ENCODE data around the gene AGPAT4.

The AGPAT4 gene

DNA sequence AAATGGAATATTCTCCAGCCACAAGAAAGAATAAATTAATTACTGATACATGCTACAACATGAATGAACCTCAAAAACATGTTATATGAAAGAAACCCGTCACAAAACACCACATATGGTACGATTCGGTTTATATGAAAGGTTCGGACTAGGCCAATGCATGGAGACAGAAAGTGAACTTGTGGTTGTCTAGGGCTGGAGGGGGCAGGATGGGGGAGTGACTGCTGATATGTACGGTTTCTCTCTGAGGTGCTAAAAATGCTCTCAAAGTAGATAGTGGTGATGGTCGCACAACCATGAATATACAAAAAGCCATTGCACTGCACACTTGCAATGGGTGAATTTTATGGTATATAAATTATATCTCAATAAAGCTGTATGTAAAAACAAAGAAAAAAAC lies 18.3 kb downstream of the AGPAT4 start:
- TF ChIP-seq, protein P1, sequence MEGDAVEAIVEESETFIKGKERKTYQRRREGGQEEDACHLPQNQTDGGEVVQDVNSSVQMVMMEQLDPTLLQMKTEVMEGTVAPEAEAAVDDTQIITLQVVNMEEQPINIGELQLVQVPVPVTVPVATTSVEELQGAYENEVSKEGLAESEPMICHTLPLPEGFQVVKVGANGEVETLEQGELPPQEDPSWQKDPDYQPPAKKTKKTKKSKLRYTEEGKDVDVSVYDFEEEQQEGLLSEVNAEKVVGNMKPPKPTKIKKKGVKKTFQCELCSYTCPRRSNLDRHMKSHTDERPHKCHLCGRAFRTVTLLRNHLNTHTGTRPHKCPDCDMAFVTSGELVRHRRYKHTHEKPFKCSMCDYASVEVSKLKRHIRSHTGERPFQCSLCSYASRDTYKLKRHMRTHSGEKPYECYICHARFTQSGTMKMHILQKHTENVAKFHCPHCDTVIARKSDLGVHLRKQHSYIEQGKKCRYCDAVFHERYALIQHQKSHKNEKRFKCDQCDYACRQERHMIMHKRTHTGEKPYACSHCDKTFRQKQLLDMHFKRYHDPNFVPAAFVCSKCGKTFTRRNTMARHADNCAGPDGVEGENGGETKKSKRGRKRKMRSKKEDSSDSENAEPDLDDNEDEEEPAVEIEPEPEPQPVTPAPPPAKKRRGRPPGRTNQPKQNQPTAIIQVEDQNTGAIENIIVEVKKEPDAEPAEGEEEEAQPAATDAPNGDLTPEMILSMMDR (IDR thresholded peaks at IDR 0.05; ENCODE audit: insufficient read depth, low read depth, low read length, missing control alignments) = no peak
- no peak for DNase-seq (ENCODE audit: low read depth)
- no peak overlapping the region for H3K4me3 ChIP-seq (ENCODE audit: low read length)

DNA sequence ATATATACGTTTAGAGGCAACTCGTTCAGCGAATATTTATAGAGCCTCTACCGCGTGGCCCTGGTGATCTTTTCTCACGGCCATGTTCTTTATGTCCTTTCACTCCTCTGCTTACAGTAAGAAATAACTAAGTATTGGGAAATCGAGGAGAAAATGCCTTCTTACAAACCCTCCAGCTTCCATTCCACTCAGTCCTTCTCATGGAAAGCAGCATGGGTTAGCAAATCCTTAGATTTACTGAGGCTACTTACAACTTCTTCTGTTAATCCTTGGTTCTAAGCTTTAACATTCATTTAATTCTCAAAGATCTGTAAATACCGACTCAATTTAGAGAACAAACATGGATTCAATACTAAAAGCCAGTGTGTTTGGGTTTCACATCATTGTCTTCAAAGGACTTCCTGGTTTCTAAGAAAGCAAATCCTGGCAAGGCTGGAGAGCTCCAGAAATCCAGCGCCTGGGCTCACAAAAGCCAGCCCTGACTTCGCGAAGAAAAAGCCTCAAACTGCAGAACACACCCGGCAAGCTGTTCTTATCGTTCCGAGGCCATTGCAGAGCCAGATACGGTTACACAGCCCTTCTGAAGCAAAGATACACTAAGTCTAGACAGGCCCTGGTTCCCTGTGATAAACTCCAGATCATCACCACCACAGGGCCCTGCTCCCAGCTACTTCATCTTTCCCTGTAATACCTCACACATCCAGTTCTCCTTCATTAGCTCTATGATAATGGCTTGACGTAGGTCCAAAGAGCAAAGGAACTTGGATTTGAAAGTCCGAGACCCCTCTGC lies 19.2 kb downstream of the AGPAT4 start:
- no peak for DNase-seq (ENCODE audit: low read depth)
- no peak overlapping the region for H3K4me3 ChIP-seq (ENCODE audit: low read length)
- TF ChIP-seq, protein P1 (IDR thresholded peaks at IDR 0.05; ENCODE audit: insufficient read depth, low read depth, low read length, missing control alignments) = no peak

DNA sequence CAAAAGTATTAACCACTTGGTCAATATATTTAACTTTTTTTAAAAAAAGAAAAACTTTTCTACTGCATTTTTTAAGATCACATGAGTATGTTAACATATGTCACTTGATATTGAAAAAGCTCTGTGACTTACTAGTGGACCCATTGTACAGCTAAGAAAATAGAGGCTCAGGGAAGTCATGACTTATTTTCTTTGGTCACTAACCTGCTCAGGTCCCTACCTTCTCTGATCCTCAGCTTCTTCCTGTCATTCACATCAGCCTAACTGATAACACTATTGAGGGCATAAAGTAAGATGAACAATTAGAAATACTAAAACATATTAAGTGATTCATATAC lies 19.8 kb downstream of the AGPAT4 start:
- DNase-seq (ENCODE audit: low read depth) = no peak
- TF ChIP-seq, protein P1 (IDR thresholded peaks at IDR 0.05; ENCODE audit: insufficient read depth, low read depth, low read length, missing control alignments) = no peak

DNA sequence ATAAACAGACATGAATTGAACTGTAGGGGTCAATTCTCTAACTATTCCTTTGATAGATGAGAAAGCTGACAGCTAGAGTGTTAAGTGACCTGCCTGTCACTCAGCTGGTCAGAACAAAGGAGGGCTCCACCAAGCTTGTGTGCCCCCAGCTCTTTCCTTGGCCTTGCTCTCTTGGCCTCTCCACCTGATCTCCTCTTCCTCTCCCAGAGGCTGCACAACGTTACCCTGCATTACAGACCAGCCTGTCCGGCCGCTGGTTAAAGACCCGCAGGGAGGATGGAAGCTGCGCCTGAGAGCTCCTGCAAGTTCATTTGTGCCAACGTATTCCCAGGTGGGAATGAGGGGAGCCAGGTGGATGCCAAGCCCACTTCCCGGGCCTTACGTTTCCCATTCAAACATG lies 22.5 kb downstream of the AGPAT4 start:
- no peak for DNase-seq (ENCODE audit: low read depth)
- TF ChIP-seq, protein P1 (IDR thresholded peaks at IDR 0.05; ENCODE audit: insufficient read depth, low read depth, low read length, missing control alignments) = no peak
- H3K4me3 ChIP-seq (ENCODE audit: low read length) = no peak overlapping the region

More for the DNA sequence above, 19.8 kb downstream of the AGPAT4 start:
- H3K4me3 ChIP-seq (ENCODE audit: low read length) = no peak overlapping the region

DNA sequence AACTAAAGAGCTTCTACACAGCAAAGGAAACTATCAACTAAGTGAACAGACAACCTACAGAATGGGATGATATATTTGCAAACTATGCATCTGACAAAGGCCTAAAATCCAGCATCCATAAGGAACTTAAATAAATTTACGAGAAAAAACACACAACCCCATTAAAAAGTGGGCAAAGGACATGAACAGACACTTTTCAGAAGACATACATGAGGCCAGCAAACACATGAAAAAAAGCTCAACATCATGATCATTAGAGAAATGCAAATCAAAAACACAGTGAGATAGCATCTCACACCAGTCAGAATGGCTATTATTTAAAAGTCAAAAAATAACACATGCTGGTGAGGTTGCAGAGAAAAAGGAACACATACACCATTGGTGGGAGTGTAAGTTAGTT lies 24.5 kb downstream of the AGPAT4 start:
- no peak overlapping the region for H3K4me3 ChIP-seq (ENCODE audit: low read length)
- TF ChIP-seq, protein P1 (IDR thresholded peaks at IDR 0.05; ENCODE audit: insufficient read depth, low read depth, low read length, missing control alignments) = no peak

DNA sequence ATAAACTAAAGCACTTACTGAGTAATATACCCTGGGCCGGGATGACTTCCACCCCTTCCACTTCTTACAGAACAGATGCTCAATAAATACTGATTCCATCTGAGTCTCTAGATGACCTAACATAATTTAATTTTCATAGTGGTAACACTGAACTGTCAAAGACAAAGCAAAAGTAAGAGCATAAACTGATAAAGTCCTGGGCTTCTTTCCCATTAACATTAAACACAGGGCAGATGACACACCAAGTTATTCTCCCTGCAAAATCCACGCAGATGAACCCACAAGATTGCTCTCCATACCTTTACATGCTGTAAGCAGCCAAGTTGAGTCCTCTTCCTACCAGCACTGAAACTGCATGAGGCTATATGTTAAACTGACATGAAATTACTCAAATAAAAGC lies 27.1 kb downstream of the AGPAT4 start:
- TF ChIP-seq, protein P1 (IDR thresholded peaks at IDR 0.05; ENCODE audit: insufficient read depth, low read depth, low read length, missing control alignments) = no peak
- no peak for DNase-seq (ENCODE audit: low read depth)
- H3K4me3 ChIP-seq (ENCODE audit: low read length) = no peak overlapping the region

More for the DNA sequence above, 24.5 kb downstream of the AGPAT4 start:
- DNase-seq (ENCODE audit: low read depth) = no peak

DNA sequence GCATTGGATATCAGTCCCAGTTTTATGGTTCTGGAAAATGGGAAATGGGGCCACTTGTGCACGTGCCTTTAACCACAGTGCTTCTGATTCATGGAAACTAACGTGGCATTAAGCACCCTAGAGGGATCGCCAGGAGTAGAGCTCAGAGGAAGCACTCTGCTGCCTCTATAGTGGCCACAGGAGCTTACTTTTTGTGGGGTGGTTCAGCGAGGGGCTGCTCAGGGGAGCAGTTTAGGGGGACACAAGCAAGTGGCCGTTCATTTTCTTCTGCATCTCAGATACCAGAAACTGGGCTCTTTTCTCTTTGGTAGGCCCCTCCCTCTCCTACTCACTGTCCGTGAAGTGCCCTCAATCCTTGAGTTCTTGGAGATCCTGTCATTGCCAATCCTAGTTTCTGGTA lies 28.5 kb downstream of the AGPAT4 start:
- no peak overlapping the region for H3K4me3 ChIP-seq (ENCODE audit: low read length)
- TF ChIP-seq, protein P1 (IDR thresholded peaks at IDR 0.05; ENCODE audit: insufficient read depth, low read depth, low read length, missing control alignments) = no peak

More for the DNA sequence above, 28.5 kb downstream of the AGPAT4 start:
- no peak for DNase-seq (ENCODE audit: low read depth)
